HCT116 (cell line): Measurements from ENCODE around the gene APBA3. TPM values are rescaled to one million over a fixed set of nuclear protein-coding genes. Genes with fewer than 3 reads are reported as not detected.

Experiments used
- ATAC-seq: fragments of 200-7000 bp; cut with Tn5 transposase; 2 replicates; pipeline ENCODE4 v1.9.1; 2020; ENCODE audit warnings: mild to moderate bottlenecking, moderate library complexity
- BruUV-seq: library from RNA; stranded (reverse); fragments of 400-500 nt; replicated peaks from 2 replicates; lab custom pipeline; 2021; lab: Mats Ljungman, UMichigan
- CTCF ChIA-PET: fragments of 300-600 bp; sonication (Branson Sonifier 250); formaldehyde crosslinking; loops from one replicate; lab custom pipeline; 2021; ENCODE audit warnings: antibody characterized with exemption; lab: Charles Lee
- POLR2A ChIA-PET: fragments of 300-600, 350-600 bp; sonication (Branson Sonifier 250); formaldehyde crosslinking; loops from one replicate; lab custom pipeline; 2021; ENCODE audit warnings: antibody characterized with exemption; lab: Charles Lee
- RAD21 ChIA-PET, 2 experiments: fragments of 300-600 bp; sonication (Branson Sonifier 250); formaldehyde crosslinking; loops; one replicate each; lab custom pipeline; 2023; ENCODE audit warnings: low total read pairs in 2 of 2; ENCODE audit not compliant: uncharacterized antibody in 2 of 2, unreplicated experiment in 2 of 2, low non-redundant PET in 1 of 2; lab: Charles Lee
- DNase-seq: peaks from one replicate; pipeline ENCODE4 v3.0.0-alpha.2; 2010; ENCODE audit warnings: low read depth, low spot score
- H2AFZ ChIP-seq: fragments of 200-600 bp; shearing (Covaris generic), sonication (generic); 2 replicates; pipeline ENCODE4 v1.6.1; 2017; ENCODE audit warnings: low read depth, mixed run types, mixed read lengths, antibody characterized with exemption, low read length; ENCODE audit not compliant: poor library complexity, severe bottlenecking
- H3K27ac ChIP-seq: 2 replicates; pipeline ENCODE4 v1.5.1; 2012; ENCODE audit warnings: low read depth, low read length
- H3K27me3 ChIP-seq: fragments of 200-600 bp; sonication (generic); 2 replicates; pipeline ENCODE4 v1.6.1; 2016; ENCODE audit warnings: mixed run types, low read length, mixed read lengths; ENCODE audit not compliant: insufficient read depth
- H3K36me3 ChIP-seq, 2 experiments: fragments of 200-500 bp in 1 of 2; fragments of 200-600 bp in 1 of 2; sonication (Bioruptor generic) in 1 of 2; sonication (generic) in 1 of 2; 2 replicates each; pipeline versions ENCODE4 v1.5.1 to v1.6.1; 2014 to 2016; ENCODE audit warnings: low read length in 2 of 2, inconsistent platforms in 1 of 2, mixed read lengths in 1 of 2, mixed run types in 1 of 2; ENCODE audit not compliant: insufficient read depth in 2 of 2, control insufficient read depth in 1 of 2
- H3K4me1 ChIP-seq, 2 experiments: fragments of 200-600 bp in 1 of 2; sonication (generic) in 1 of 2; 2 replicates each; pipeline versions ENCODE4 v1.5.1 to v1.6.1; 2012 to 2017; ENCODE audit warnings: low read length in 2 of 2, inconsistent platforms in 1 of 2, mild to moderate bottlenecking in 1 of 2, mixed read lengths in 1 of 2, mixed run types in 1 of 2, moderate library complexity in 1 of 2; ENCODE audit not compliant: insufficient read depth in 2 of 2, control insufficient read depth in 1 of 2
- H3K4me2 ChIP-seq: fragments of 200-600 bp; sonication (generic); 2 replicates; pipeline ENCODE4 v1.6.1; 2017; ENCODE audit warnings: mixed run types, low read length, mixed read lengths
- H3K4me3 ChIP-seq, 2 experiments: fragments of 200-600 bp in 1 of 2; sonication (generic) in 1 of 2; replicated peaks in 1 of 2; 2 replicates each; pipeline ENCODE4 v1.5.1; 2011 to 2016; ENCODE audit warnings: low read length in 2 of 2, control low read depth in 1 of 2, low read depth in 1 of 2, mild to moderate bottlenecking in 1 of 2, mixed read lengths in 1 of 2, mixed run types in 1 of 2
- H3K79me2 ChIP-seq: fragments of 200-600 bp; sonication (generic); 2 replicates; pipeline ENCODE4 v1.6.1; 2017; ENCODE audit warnings: mild to moderate bottlenecking, mixed run types, low read length, moderate library complexity, mixed read lengths; ENCODE audit not compliant: insufficient read depth
- H3K9ac ChIP-seq: fragments of 200-600 bp; sonication (generic); 2 replicates; pipeline ENCODE4 v1.6.1; 2016; ENCODE audit warnings: low read length, mixed read lengths
- H3K9me2 ChIP-seq: fragments of 200-600 bp; sonication (generic), shearing (Covaris generic); 2 replicates; pipeline ENCODE4 v1.6.1; 2017; ENCODE audit warnings: mixed run types, mild to moderate bottlenecking, moderate library complexity; ENCODE audit not compliant: insufficient read depth
- H3K9me3 ChIP-seq, 2 experiments: fragments of 200-500 bp in 1 of 2; fragments of 200-600 bp in 1 of 2; sonication (Bioruptor generic) in 1 of 2; sonication (generic) in 1 of 2; 2 replicates each; pipeline ENCODE4 v1.6.1; 2014 to 2017; ENCODE audit warnings: low read length in 2 of 2, mixed read lengths in 2 of 2, inconsistent platforms in 1 of 2, low read depth in 1 of 2, mild to moderate bottlenecking in 1 of 2, mixed run types in 1 of 2, moderate library complexity in 1 of 2; ENCODE audit not compliant: control insufficient read depth in 1 of 2, insufficient read depth in 1 of 2
- H4K20me1 ChIP-seq: fragments of 200-600 bp; sonication (generic), shearing (Covaris generic); 2 replicates; pipeline ENCODE4 v1.6.1; 2017; ENCODE audit warnings: mixed run types, mild to moderate bottlenecking, moderate library complexity; ENCODE audit not compliant: insufficient read depth
- CEBPB ChIP-seq: IDR thresholded peaks from 2 replicates; pipeline ENCODE4 v1.6.1; 2012; ENCODE audit warnings: low read depth
- EGR1 ChIP-seq: IDR thresholded peaks from 2 replicates; pipeline ENCODE4 v1.6.1; 2012; ENCODE audit warnings: low read depth
- FOSL1 ChIP-seq: IDR thresholded peaks from 2 replicates; pipeline ENCODE4 v1.6.1; 2012; ENCODE audit warnings: low read depth
- POLR2AphosphoS5 ChIP-seq: IDR thresholded peaks from 2 replicates; pipeline ENCODE4 v1.6.1; 2011; ENCODE audit warnings: mild to moderate bottlenecking, low read depth, low read length, moderate library complexity
- SP1 ChIP-seq: IDR thresholded peaks from 2 replicates; pipeline ENCODE4 v1.6.1; 2012; ENCODE audit warnings: low read depth
- YY1 ChIP-seq: IDR thresholded peaks from 2 replicates; pipeline ENCODE4 v1.6.1; 2011; ENCODE audit warnings: low read length, low read depth, moderate library complexity, mild to moderate bottlenecking; ENCODE audit not compliant: insufficient replicate concordance; ENCODE audit errors: extremely low read depth
- ZBTB33 ChIP-seq: IDR thresholded peaks from 2 replicates; pipeline ENCODE4 v1.6.1; 2011; ENCODE audit warnings: mild to moderate bottlenecking, low read length, moderate library complexity; ENCODE audit not compliant: insufficient replicate concordance; ENCODE audit errors: extremely low read depth
- ZFX ChIP-seq: fragments of 450-650 bp; IDR thresholded peaks from 2 replicates; pipeline ENCODE4 v1.6.1; 2017
- ZNF274 ChIP-seq: fragments of 200-500 bp; sonication (Bioruptor generic); IDR thresholded peaks from 2 replicates; pipeline ENCODE4 v1.6.1; 2014; ENCODE audit warnings: mild to moderate bottlenecking, low read depth, low read length, inconsistent platforms
- intact Hi-C: fragments of 100-400 bp; cut with micrococcal nuclease; formaldehyde crosslinking; loops from 2 replicates; pipeline ENCODE4 v1.10.0; 2022
- total RNA-seq: library from RNA; stranded (reverse); gene quantifications from one replicate; pipeline ENCODE4 v1.2.1, GENCODE V29; 2021; ENCODE audit not compliant: unreplicated experiment

Gene APBA3
- total RNA-seq, 1 experiment from 2014 or later, result 29.5 TPM

DNA sequence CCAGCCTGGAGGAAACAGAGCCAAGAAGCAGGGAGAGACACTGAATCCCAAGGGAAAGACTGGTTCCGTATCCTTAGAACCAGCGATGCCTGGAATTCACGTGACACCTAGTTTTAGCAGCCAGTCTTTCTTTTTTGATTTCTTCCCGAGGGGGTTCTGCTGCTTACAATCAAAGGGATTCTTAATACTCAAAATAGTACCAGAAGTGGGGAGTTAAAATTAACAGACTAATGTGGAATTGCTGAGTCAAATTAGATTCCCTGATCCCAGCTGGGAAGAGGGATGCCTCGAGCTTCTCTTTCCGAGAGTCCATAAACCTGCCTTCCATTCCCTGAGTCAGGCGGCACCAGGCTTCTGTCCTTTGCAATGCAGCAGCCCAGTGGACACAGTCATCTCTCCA lies 29.4 kb upstream of the APBA3 start:
- DNase-seq, result no peak
- Histone ChIP-seq H3K9me2 (no peaks in the 10 kb centered on the region), H4K20me1 (no peaks in the 10 kb centered on the region), H3K9me3 (no peaks in the 10 kb centered on the region), H3K4me2 (no peak overlapping the region), H3K27me3 (no peaks in the 10 kb centered on the region), H3K4me1 (no peaks in the 10 kb centered on the region), H3K4me3 (no peak overlapping the region), H3K79me2 (no peaks in the 10 kb centered on the region), H3K27ac (no peak overlapping the region), H3K9ac (no peak overlapping the region), H3K36me3 (no peaks in the 10 kb centered on the region), H2AFZ (no peak overlapping the region)
- CTCF ChIA-PET, result no interaction called here
- no peak for TF ChIP-seq EGR1
- no peak for TF ChIP-seq ZBTB33
- TF ChIP-seq FOSL1, result no peak
- TF ChIP-seq SP1, result no peak
- intact Hi-C loops, result no loop called here
- RAD21 ChIA-PET, result no interaction called here
- BruUV-seq, result no TSS peak
- POLR2A ChIA-PET, result no interaction called here
- no peak for ATAC-seq

DNA sequence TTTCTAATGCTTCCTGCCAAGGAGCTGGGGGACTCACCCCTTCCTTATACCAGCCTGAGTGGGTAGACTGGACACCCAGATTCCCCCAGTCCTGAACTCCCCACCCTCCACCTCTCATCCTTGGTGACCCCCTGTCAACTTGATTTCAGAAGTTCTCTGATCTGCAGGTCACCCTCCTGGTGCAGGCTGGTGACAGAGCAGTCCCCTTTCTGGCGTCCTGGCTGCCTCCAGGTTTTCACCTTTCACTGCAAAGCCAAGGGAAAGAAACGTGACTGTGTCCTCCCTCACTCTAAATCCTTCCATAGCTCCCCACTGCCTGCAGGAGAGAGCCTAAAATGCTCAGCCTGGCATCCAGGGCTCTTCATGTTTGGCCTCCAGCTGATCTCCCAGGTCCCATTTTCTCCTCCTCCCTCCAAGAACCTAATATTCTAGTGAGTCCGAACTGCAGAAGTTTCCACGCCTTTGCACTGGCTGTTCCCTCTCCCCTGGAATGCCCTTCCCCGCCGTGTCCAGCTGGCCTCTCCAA lies 28.8 kb upstream of the APBA3 start:
- Histone ChIP-seq H2AFZ (no peak overlapping the region), H3K4me2 (no peak overlapping the region), H4K20me1 (no peaks in the 10 kb centered on the region), H3K27ac (no peak overlapping the region), H3K4me3 (no peak overlapping the region), H3K79me2 (no peaks in the 10 kb centered on the region), H3K9me2 (no peaks in the 10 kb centered on the region)
- DNase-seq, result no peak
- ChIA-PET RAD21 (no interaction called here), CTCF (no interaction called here), POLR2A (no interaction called here)
- intact Hi-C loops, result no loop called here
- TF ChIP-seq ZBTB33 (no peak), ZFX (no peak), CEBPB (no peak), EGR1 (no peak), ZNF274 (no peak), YY1 (no peak), POLR2AphosphoS5 (no peak), FOSL1 (no peak)
- TF ChIP-seq, all 23 proteins: peak for 0
- no peak overlapping the region for H3K9ac ChIP-seq
- no peaks in the 10 kb centered on the region for H3K4me1 ChIP-seq
- no peaks in the 10 kb centered on the region for H3K36me3 ChIP-seq
- no peak for ATAC-seq
- H3K27me3 ChIP-seq, result no peaks in the 10 kb centered on the region
- no TSS peak for BruUV-seq
- H3K9me3 ChIP-seq, result no peaks in the 10 kb centered on the region
